ENCODE data around the gene VPS26A. TPM values are rescaled to one million over a fixed set of nuclear protein-coding genes. Genes with fewer than 3 reads are reported as not detected.

Gene VPS26A
- 24.8 and 32.0 TPM in 2 replicates for total RNA-seq

GRCh38 chr10:69123747-69124562, at the start of gene VPS26A:
Gene VPS26A, plus strand, starts transcription at chr10:69124178. Its CDS starts 100 bp downstream, at chr10:69124278.

GRCh38 chr10:69087590-69088470, 36.1 kb upstream of the VPS26A start, which contains the start of gene SRGN:
Gene SRGN, plus strand, starts transcription at chr10:69088103. Its CDS starts 55 bp downstream, at chr10:69088158.

GRCh38 chr10:69179743-69180524, 56.0 kb downstream of the VPS26A start, which contains the start of gene SUPV3L1:
Gene SUPV3L1, plus strand, starts transcription at chr10:69180234. Its CDS starts 58 bp downstream, at chr10:69180292.

GRCh38 chr10:69220041-69220451, 96.1 kb downstream of the VPS26A start, which contains the start of gene HKDC1:
Gene HKDC1, plus strand, starts transcription at chr10:69220332. Its CDS starts 104 bp downstream, at chr10:69220436.

Small RNA genes lying within 50 kb of the gene (small RNA-seq; reads per million reads assigned to genes)
- not detected for gene RF00017

Other genes with a start within 250 kb of the VPS26A start
- 37.6 and 38.5 TPM in 2 replicates for gene DDX50, start 222.9 kb upstream of the VPS26A start, total RNA-seq
- 54.3 and 60.4 TPM in 2 replicates for gene DDX21, start 168.0 kb upstream of the VPS26A start, total RNA-seq
- gene KIFBP, start 135.4 kb upstream of the VPS26A start, total RNA-seq = 41.4 and 45.9 TPM in 2 replicates
- 132 and 137 TPM in 2 replicates for gene SRGN, start 36.1 kb upstream of the VPS26A start, total RNA-seq
- 24.5 and 27.4 TPM in 2 replicates for gene SUPV3L1, start 56.1 kb downstream of the VPS26A start, total RNA-seq
- 0.16 and 0.24 TPM in 2 replicates for gene HKDC1, start 96.2 kb downstream of the VPS26A start, total RNA-seq
- 141 and 167 TPM in 2 replicates for gene HK1, start 154.3 kb downstream of the VPS26A start, total RNA-seq

Measured in hair follicle dermal papilla cell (primary cell).